Dermis microvascular lymphatic vessel endothelial cell (primary cell): ENCODE measurements around the gene TMEM8B. TPM values are rescaled to one million over a fixed set of nuclear protein-coding genes. Genes with fewer than 3 reads are reported as not detected.

Source experiments
- DNase-seq, 2 donors: peaks; one replicate each; pipeline versions ENCODE4 v3.0.0 to v3.0.0-alpha.2; 2010; ENCODE audit warnings: low read depth in 2 of 2
- total RNA-seq: library from RNA; depleted of rRNA; stranded (reverse); fragments of >200 nt; gene quantifications from 2 replicates; pipeline ENCODE4 v1.2.1, GENCODE V29; 2014

The TMEM8B gene
- total RNA-seq, 1 donor from 2014 or later = 0.13 TPM

GRCh38 chr9:35840881-35841644, 12.0 kb downstream of the TMEM8B start:
- DNase-seq = no peak

- no peak for DNase-seq
Observed at GRCh38 chr9:35841645-35841900, 12.5 kb downstream of the TMEM8B start.

GRCh38 chr9:35842020-35842745, 13.2 kb downstream of the TMEM8B start:
- no peak for DNase-seq

- DNase-seq = no peak
Observed at GRCh38 chr9:35842795-35843194, 13.8 kb downstream of the TMEM8B start.

- peak in 1 of 2 donors; percentile 83 for DNase-seq
Observed at GRCh38 chr9:35844628-35845270, 15.7 kb downstream of the TMEM8B start.

- DNase-seq = no peak
Observed at GRCh38 chr9:35845824-35846771, 17.1 kb downstream of the TMEM8B start.

GRCh38 chr9:35847792-35848572, 19.0 kb downstream of the TMEM8B start:
- no peak for DNase-seq

- no peak for DNase-seq
Observed at GRCh38 chr9:35852267-35852815, 23.3 kb downstream of the TMEM8B start.

- DNase-seq = no peak
Observed at GRCh38 chr9:35852876-35853865, 24.1 kb downstream of the TMEM8B start.

- DNase-seq = no peak
Observed at GRCh38 chr9:35854091-35854762, 25.2 kb downstream of the TMEM8B start.

GRCh38 chr9:35856206-35856605, 27.2 kb downstream of the TMEM8B start:
- no peak for DNase-seq

- DNase-seq = no peak
Observed at GRCh38 chr9:35856882-35857281, 27.9 kb downstream of the TMEM8B start.

- no peak for DNase-seq
Observed at GRCh38 chr9:35858458-35858857, 29.4 kb downstream of the TMEM8B start.

- DNase-seq = peak in 1 of 2 donors; percentile 18
Observed at GRCh38 chr9:35859310-35859989, 30.4 kb downstream of the TMEM8B start.

- DNase-seq = no peak
Observed at GRCh38 chr9:35859990-35860339, 30.9 kb downstream of the TMEM8B start.

- no peak for DNase-seq
Observed at GRCh38 chr9:35861161-35861897, 32.3 kb downstream of the TMEM8B start.

- no peak for DNase-seq
Observed at GRCh38 chr9:35862328-35862727, 33.3 kb downstream of the TMEM8B start.
